PC-3 (cell line): ENCODE measurements around the gene DCAF6. TPM values are rescaled to one million over a fixed set of nuclear protein-coding genes. Genes with fewer than 3 reads are reported as not detected.

Experiments used
- ATAC-seq: fragments of 200-7000 bp; cut with Tn5 transposase; 2 replicates; pipeline ENCODE4 v1.9.1; 2020; ENCODE audit warnings: mild to moderate bottlenecking, moderate library complexity
- BruUV-seq: library from RNA; stranded (reverse); fragments of 400-500 nt; replicated peaks from 2 replicates; lab custom pipeline; 2021; lab: Mats Ljungman, UMichigan
- CTCF ChIA-PET: fragments of 300-600 bp; sonication (Branson Sonifier 250); formaldehyde crosslinking; loops from one replicate; lab custom pipeline; 2022; ENCODE audit warnings: antibody characterized with exemption; lab: Charles Lee
- POLR2A ChIA-PET: fragments of 300-600 bp; sonication (Branson Sonifier 250); formaldehyde crosslinking; loops from one replicate; lab custom pipeline; 2022; ENCODE audit warnings: antibody characterized with exemption; ENCODE audit not compliant: unreplicated experiment; lab: Charles Lee
- DNase-seq: peaks from one replicate; pipeline ENCODE4 v3.0.0-alpha.2; 2015
- H2AFZ ChIP-seq: fragments of 300-600 bp; sonication (generic); 2 replicates; pipeline ENCODE4 v1.6.0; 2016; ENCODE audit warnings: antibody characterized with exemption, low read length
- H3F3A ChIP-seq: fragments of 300-600 bp; sonication (generic); one replicate; pipeline ENCODE4 v1.6.0; 2017; ENCODE audit warnings: antibody characterized with exemption, low read length, control low read depth, mild to moderate bottlenecking; ENCODE audit not compliant: unreplicated experiment
- H3K27ac ChIP-seq: fragments of 300-600 bp; sonication (generic); 2 replicates; pipeline ENCODE4 v1.5.1; 2016; ENCODE audit warnings: mild to moderate bottlenecking, low read length
- H3K27me3 ChIP-seq: fragments of 300-600 bp; sonication (generic); 2 replicates; pipeline ENCODE4 v1.6.1; 2016; ENCODE audit warnings: low read length, mixed read lengths
- H3K36me3 ChIP-seq: fragments of 300-600 bp; sonication (generic); 2 replicates; pipeline ENCODE4 v1.6.1; 2016; ENCODE audit warnings: low read depth, mixed run types, low read length, mixed read lengths
- H3K4me1 ChIP-seq: fragments of 300-600 bp; sonication (generic); 2 replicates; pipeline ENCODE4 v1.5.1; 2016; ENCODE audit warnings: low read length; ENCODE audit not compliant: insufficient read depth
- H3K4me2 ChIP-seq: fragments of 300-600 bp; sonication (generic); 2 replicates; pipeline ENCODE4 v1.6.0; 2016; ENCODE audit warnings: low read length
- H3K4me3 ChIP-seq: fragments of 300-600 bp; sonication (generic); 2 replicates; pipeline ENCODE4 v1.5.1; 2016; ENCODE audit warnings: mild to moderate bottlenecking, low read length, mixed read lengths
- H3K79me2 ChIP-seq: fragments of 300-600 bp; sonication (generic); 2 replicates; pipeline ENCODE4 v1.6.1; 2017; ENCODE audit warnings: low read length, mixed read lengths
- H3K9ac ChIP-seq: fragments of 300-600 bp; sonication (generic); 2 replicates; pipeline ENCODE4 v1.6.0; 2016; ENCODE audit warnings: mild to moderate bottlenecking, low read length
- H3K9me2 ChIP-seq: fragments of 300-600 bp; sonication (generic); replicated peaks from 2 replicates; pipeline ENCODE4 v1.6.1; 2016; ENCODE audit warnings: mixed run types, low read length, mixed read lengths
- H3K9me3 ChIP-seq: fragments of 300-600 bp; sonication (generic); 2 replicates; pipeline ENCODE4 v1.6.1; 2016; ENCODE audit warnings: low read length, mixed read lengths
- H4K20me1 ChIP-seq: fragments of 300-600 bp; sonication (generic); 2 replicates; pipeline ENCODE4 v1.6.1; 2016; ENCODE audit warnings: low read length, mixed read lengths
- CTCF ChIP-seq: fragments of 300-600 bp; sonication (generic); conservative IDR thresholded peaks from 2 replicates; pipeline ENCODE4 v1.5.1; 2017; ENCODE audit warnings: antibody characterized with exemption, low read depth, mild to moderate bottlenecking, low read length
- EZH2 ChIP-seq: fragments of 300-600 bp; sonication (generic); IDR thresholded peaks from one replicate; pipeline ENCODE4 v1.6.1; 2017; ENCODE audit warnings: antibody characterized with exemption, mild to moderate bottlenecking, low read length; ENCODE audit not compliant: unreplicated experiment
- EZH2phosphoT487 ChIP-seq: fragments of 300-600 bp; sonication (generic); IDR thresholded peaks from 2 replicates; pipeline ENCODE4 v1.6.1; 2018; ENCODE audit warnings: mild to moderate bottlenecking, antibody characterized with exemption, low read length, borderline replicate concordance
- intact Hi-C: fragments of 100-400 bp; cut with micrococcal nuclease; formaldehyde crosslinking; loops from 2 replicates; pipeline ENCODE4 v1.9.0; 2023
- total RNA-seq: library from RNA; depleted of rRNA; stranded (reverse); fragments of >200 nt; gene quantifications from 2 replicates; pipeline ENCODE4 v1.2.3, GENCODE V29; 2014

Gene DCAF6
- total RNA-seq, 1 experiment from 2014 or later: 29.1 TPM

- Histone ChIP-seq H3K4me2 (no peak overlapping the region), H3K4me1 (no peaks in the 10 kb centered on the region), H3K9me3 (peaks cover 7% of the 10 kb centered on the region; the same call in 1 of the 2 replicates), H3K27me3 (no peaks in the 10 kb centered on the region), H3K36me3 (no peaks in the 10 kb centered on the region), H3F3A (no peaks in the 10 kb centered on the region), H3K9me2 (no peaks in the 10 kb centered on the region), H2AFZ (no peak overlapping the region), H3K9ac (no peak overlapping the region), H3K27ac (no peak overlapping the region), H3K4me3 (no peak overlapping the region), H3K79me2 (no peaks in the 10 kb centered on the region), H4K20me1 (no peaks in the 10 kb centered on the region)
- CTCF ChIA-PET: no interaction called here
- POLR2A ChIA-PET: interaction anchor here (0.8 kb wide), 1 partner anchor 323 kb away, joined by 3 read pairs; no protein-coding TSS in a partner anchor
- DNase-seq (no peak), ATAC-seq (no peak)
- TF ChIP-seq EZH2phosphoT487 (no peak), CTCF (no peak), EZH2 (no peak)
- BruUV-seq: no TSS peak
- intact Hi-C loops: no loop called here
These were observed 25.1 kb upstream of the DCAF6 start for GRCh38 chr1:167911413-167911812.

DNA sequence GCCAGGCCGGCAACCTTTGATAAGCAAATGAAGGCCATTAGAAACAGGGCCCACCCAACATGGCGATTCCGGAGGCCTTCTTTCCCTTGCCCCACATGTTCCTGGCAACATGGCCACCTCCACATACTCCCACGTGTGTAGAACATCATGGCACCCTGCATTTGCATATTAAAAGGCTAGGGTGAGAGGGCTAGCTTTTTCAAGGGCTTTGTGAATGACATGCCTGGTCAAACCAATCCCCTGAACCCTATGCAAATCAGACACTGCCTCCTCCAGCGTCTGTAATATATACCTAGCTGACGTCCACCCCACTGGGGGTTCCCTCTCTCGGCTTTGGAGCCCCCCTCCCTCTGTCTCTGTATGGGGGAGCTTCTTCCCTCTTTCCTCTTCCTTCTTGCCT lies 24.2 kb upstream of the DCAF6 start:
- no peak overlapping the region for H3K27ac ChIP-seq
- H3K9me3 ChIP-seq: peaks cover 7% of the 10 kb centered on the region; the same call in 1 of the 2 replicates
- no peaks in the 10 kb centered on the region for H3F3A ChIP-seq
- BruUV-seq: no TSS peak
- no peaks in the 10 kb centered on the region for H4K20me1 ChIP-seq
- no peaks in the 10 kb centered on the region for H3K9me2 ChIP-seq
- no peaks in the 10 kb centered on the region for H3K4me1 ChIP-seq
- intact Hi-C loops: no loop called here
- ATAC-seq: no peak
- no peaks in the 10 kb centered on the region for H3K36me3 ChIP-seq
- no peak overlapping the region for H3K9ac ChIP-seq
- no peak for DNase-seq
- ChIA-PET CTCF (no interaction called here), POLR2A (interaction anchor here (0.8 kb wide), 1 partner anchor 324 kb away, joined by 3 read pairs; no protein-coding TSS in a partner anchor)
- H3K4me3 ChIP-seq: no peak overlapping the region
- no peak overlapping the region for H3K4me2 ChIP-seq
- no peak for TF ChIP-seq EZH2
- no peak for TF ChIP-seq EZH2phosphoT487
- no peak for TF ChIP-seq CTCF
- H3K27me3 ChIP-seq: no peaks in the 10 kb centered on the region
- H2AFZ ChIP-seq: no peak overlapping the region
- H3K79me2 ChIP-seq: no peaks in the 10 kb centered on the region

DNA sequence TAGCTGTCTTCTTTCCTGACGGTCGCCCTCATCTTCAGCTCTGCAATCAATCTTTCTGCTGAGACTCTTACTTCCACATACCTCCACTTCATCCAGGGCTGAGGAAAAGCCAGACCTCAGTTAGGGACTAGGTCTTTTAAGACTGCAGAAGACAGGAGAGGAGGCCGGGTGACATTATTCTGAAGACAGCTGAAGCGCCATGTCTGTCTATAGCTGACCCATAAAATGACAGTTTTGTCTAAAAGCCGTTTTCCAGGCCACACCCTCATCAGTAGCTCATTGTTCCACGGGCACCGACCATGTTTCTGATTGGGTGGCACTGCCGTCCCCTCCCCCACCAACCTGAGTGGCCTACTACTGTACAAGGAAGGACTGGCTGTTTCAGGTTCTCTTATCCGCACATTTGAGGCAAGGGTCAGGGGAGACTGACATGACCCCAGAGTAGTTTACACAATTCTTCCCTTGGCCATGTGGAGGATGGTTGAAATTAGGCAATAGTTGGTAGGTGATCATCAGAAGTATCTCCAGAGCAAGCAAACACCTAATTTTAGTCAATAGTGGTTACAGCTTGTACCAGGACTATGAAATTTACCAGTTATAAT lies 22.5 kb upstream of the DCAF6 start, which contains the start of gene ADCY10:
ADCY10 (minus strand) TSS at position 240 of the 602 bp plus-strand sequence. CDS start 8,994 bp downstream, outside the sequence.
- BruUV-seq: no TSS peak
- DNase-seq (no peak), ATAC-seq (no peak)
- intact Hi-C loops: no loop called here
- no peak within 1 kb of the TSS for H3K4me3 ChIP-seq
- no peaks in the 10 kb centered on the region for H3K9me2 ChIP-seq
- no peaks in the 10 kb centered on the region for H3F3A ChIP-seq
- no peaks in the 10 kb centered on the region for H3K79me2 ChIP-seq
- no peak for TF ChIP-seq EZH2
- TF ChIP-seq EZH2phosphoT487: no peak
- no peak for TF ChIP-seq CTCF
- ChIA-PET POLR2A (no interaction called here), CTCF (no interaction called here)
- H3K4me1 ChIP-seq: no peaks in the 10 kb centered on the region
- H3K27ac ChIP-seq: no peak within 1 kb of the TSS
- H4K20me1 ChIP-seq: no peaks in the 10 kb centered on the region
- H3K27me3 ChIP-seq: no peaks in the 10 kb centered on the region
- H3K36me3 ChIP-seq: 0 out of 2 replicates have a peak, but pooled peaks cover 3% of the 10 kb centered on the region
- no peak within 1 kb of the TSS for H3K4me2 ChIP-seq
- H3K9ac ChIP-seq: no peak within 1 kb of the TSS
- H2AFZ ChIP-seq: no peak within 1 kb of the TSS
- peaks cover 7% of the 10 kb centered on the region; the same call in 1 of the 2 replicates for H3K9me3 ChIP-seq
